ENCODE results near the gene TRRAP.

DNA sequence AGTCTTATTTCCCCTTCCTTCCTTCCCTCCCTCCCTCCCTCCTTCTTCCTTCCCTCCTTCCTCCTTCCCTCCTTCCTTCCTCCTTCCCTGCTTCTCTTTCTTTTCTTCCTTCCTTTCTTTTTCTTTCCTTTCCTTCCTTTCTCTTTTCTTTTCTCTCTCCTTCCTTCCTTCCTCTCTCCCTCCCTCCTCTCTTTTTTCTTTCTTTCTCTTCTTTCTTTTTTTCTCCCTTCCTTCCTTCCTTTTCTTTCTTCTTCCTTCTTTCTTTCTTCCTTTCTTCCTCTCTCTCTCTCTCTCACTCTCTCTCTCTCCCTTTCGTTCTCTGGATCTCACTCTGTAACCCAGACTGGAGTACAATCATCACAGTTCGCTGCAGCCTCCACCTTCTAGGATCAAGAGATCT lies 14.7 kb upstream of the TRRAP start:
- TF ChIP-seq POLR2A (IDR thresholded peaks at IDR 0.05) (no peak), CTCF (IDR thresholded peaks at IDR 0.05 in 4 of 5, conservative IDR thresholded peaks at IDR 0.05 in 1 of 5) (no peak)
